Measurements from ENCODE around the gene ZNF333.
"Not testable (repeated sequence)": the region's sequence is repeated elsewhere in the genome, so short reads cannot be mapped to it uniquely, and the experiment has no call there.

Gene ZNF333

GRCh38 chr19:14767466-14767971, 77.7 kb downstream of the ZNF333 start:
- no peak for TF ChIP-seq CTCF (conservative IDR thresholded peaks at IDR 0.05; ENCODE audit: low read length)
- H3K4me3 ChIP-seq (ENCODE audit: low read length): no peak overlapping the region
- no peak for DNase-seq (ENCODE audit: low read depth)

GRCh38 chr19:14768001-14768400, 78.2 kb downstream of the ZNF333 start:
- no peak overlapping the region for H3K4me3 ChIP-seq (ENCODE audit: low read length)
- TF ChIP-seq CTCF (conservative IDR thresholded peaks at IDR 0.05; ENCODE audit: low read length): no peak
- DNase-seq (ENCODE audit: low read depth): no peak

DNA sequence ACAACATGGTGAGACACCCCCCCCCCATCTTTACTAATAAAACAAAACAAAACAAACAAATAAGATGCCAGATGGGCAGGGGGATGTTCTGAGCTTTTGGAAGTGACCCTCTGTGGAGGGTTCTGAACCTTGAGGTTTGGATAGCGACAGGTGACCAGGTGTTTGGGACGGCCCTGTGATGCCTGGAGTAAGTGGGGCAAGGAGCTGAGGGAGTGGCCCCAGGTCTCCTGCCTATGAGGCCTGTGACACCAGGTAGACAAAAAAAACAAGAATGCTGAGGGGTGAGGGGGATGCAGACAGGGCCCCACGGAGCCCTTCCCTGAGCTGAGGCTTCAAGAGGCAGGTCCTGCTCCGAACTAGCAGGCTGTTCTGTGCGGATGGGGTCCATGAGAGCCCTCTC, 79.4 kb downstream of the ZNF333 start:
- TF ChIP-seq CTCF (conservative IDR thresholded peaks at IDR 0.05; ENCODE audit: low read length): no peak
- no peak overlapping the region for H3K4me3 ChIP-seq (ENCODE audit: low read length)
- DNase-seq (ENCODE audit: low read depth): no peak

- no peak for DNase-seq (ENCODE audit: low read depth)
- H3K4me3 ChIP-seq (ENCODE audit: low read length): no peak overlapping the region
- no peak for TF ChIP-seq CTCF (conservative IDR thresholded peaks at IDR 0.05; ENCODE audit: low read length)
Observed at GRCh38 chr19:14770136-14770535, 80.3 kb downstream of the ZNF333 start.

DNA sequence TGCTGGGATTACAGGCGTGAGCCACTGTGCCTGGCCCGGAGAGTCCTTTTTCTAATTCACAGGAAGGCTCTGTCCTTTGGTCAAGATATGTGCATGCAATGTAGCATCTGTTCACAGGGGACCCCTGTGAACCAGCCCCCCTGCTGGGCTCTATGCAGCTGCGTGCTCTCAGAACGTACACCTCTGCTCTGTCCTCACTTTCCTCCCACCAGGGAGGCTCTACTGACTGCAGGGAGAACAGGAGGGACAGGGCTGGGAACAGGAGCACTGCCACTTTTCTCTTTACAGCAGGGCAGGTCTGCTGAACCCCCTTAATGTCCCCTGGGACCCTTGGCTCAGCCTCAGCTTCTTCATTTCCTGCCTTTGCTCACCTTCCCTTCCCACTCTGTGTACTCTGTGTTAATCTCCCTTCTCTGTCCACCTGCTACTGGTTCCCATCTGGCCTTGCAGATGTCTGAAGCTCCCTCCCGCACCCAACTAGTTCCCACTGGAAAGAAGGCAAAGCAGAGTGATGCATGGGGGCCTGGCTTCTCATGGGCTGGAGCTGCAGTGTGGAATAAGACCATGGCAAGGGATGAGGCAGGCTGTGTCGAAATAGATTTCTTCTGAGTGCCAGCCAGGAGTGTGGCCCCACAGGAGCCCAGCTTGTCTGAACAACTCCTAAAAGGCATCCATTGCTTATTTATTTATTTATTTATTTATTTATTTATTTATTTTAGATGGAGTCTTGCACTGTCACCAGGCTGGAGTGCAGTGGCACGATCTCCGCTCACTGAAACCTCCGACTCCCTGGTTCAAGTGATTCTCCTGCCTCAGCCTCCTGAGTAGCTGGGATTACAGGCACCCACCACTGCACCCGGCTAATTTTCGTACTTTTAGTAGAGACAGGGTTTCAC, 81.3 kb downstream of the ZNF333 start:
- H3K4me3 ChIP-seq (ENCODE audit: low read length): no peak overlapping the region
- TF ChIP-seq CTCF (conservative IDR thresholded peaks at IDR 0.05; ENCODE audit: low read length): no peak
- no peak for DNase-seq (ENCODE audit: low read depth)

DNA sequence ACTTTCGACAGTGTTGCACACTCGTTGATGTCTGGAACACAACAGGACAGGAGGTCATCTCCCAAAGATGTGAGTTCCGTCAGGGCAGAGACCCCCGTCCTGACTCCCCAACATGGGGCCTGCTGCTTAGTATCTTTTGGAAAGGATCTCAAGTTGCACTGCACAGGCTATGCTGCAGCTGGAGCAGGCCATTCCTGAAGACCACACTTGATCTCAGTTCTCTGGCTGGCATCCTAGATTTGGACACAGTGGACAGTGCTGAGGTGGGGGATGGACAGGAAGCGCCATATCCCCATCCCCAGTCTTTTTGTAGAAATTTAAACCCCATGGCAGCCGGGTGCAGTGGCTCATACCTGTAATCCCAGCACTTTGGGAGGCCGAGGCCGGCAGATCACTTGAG, 82.6 kb downstream of the ZNF333 start:
- DNase-seq (ENCODE audit: low read depth): no peak
- no peak for TF ChIP-seq CTCF (conservative IDR thresholded peaks at IDR 0.05; ENCODE audit: low read length)
- H3K4me3 ChIP-seq (ENCODE audit: low read length): no peak overlapping the region

GRCh38 chr19:14772995-14773394, 83.1 kb downstream of the ZNF333 start:
- DNase-seq (ENCODE audit: low read depth): no peak

DNA sequence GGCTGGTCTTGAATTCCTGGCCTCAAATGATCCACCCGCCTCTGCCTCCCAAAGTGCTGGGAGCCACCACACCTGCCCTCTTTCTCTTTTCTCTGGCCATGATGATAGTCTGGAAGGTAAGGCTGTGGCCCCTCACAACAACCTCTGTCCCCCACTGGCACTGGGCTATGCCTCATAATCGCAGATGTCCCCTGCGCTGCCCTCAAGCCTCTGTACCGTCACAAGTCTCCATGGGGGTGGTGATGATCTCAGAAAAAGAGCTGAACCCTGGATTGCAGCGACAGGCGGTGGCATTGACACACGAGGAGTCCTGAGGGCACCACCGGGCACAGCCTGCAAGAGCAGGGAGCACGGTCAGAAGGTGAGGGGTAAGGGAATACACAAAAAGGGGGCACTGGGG, 83.9 kb downstream of the ZNF333 start:
- not testable (repeated sequence) for H3K4me3 ChIP-seq (ENCODE audit: low read length); DNase-seq (ENCODE audit: low read depth)

More at GRCh38 chr19:14772995-14773394, 83.1 kb downstream of the ZNF333 start:
- TF ChIP-seq CTCF (conservative IDR thresholded peaks at IDR 0.05; ENCODE audit: low read length): no peak
- H3K4me3 ChIP-seq (ENCODE audit: low read length): no peak overlapping the region

Data from AG10803 (cell line).